ENCODE results near the gene PSMD13.

Gene PSMD13

GRCh38 chr11:204587-205109 lies 32.1 kb upstream of the PSMD13 start:
- DNase-seq: no peak

DNA sequence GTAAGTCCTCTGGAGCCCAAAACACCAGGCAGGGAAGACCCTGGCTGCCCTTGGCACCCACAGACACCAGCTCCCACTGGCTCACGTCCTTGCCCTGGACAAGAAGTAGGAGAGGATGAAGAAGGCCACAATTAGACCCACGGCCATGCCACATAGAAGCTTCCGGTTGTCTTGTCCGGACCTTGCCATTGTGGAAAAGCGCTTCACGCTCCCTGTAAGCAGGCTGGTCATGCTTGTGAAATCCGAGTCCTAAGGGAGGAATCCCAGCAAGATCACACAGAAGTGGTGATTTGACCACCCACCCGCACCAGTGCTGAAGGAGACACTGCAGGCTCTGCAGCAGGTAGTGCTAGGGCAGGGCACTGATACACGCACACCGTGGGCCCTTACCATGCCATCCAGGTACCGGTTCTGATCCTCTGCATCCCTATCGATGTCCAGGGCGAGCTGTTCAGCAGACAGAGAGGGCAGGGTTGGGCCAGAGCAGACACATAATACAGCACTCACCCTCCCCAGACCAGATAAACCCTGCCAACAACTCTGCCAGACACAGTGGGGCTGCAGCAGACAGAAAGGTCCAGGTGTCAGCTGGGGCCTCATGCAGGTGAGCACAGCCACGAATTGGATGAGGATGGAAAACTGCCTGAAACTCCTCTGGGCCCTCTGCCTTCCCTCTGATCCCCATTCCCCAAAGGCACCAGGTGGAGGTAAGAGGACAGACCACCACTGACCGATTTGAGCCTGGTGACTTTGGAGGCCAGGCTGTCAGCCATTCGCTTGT lies 31.4 kb upstream of the PSMD13 start:
- no peak for DNase-seq

- no peak for DNase-seq
Measured at GRCh38 chr11:206002-206384, 30.8 kb upstream of the PSMD13 start.

- DNase-seq: peak; percentile 18
Measured at GRCh38 chr11:206526-207207, 30.1 kb upstream of the PSMD13 start.

DNA sequence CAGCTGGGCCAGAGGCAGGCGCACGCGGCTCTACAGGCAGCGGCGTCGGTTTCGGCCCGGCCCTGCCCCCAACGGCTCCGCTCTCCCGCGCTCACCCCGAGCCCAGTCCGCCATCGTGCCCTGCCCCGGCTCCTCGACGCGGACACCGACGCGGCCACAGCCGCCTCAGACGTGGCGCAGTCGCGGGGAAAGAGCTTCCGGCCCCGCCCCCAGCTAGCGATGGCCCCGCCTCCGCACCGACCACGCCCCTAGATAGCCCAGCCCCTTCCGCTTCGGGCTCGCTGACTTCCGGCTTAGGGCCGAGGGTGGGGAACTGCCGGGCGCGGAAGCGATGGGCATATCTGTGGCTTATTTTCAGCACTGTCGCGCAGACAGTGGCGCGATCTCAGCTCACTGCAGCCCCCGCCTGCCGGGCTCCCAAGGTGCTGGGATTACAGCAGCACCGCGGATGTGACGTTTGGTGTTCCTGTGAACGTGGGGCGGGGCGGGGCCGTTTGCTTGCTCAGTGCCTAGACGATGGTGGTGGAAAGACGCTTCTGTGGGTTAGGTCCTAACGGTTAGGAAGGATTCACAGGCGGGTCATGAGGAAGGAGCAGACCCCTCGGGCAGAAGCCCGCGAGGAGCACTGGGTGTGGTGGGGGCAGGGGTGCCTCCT lies 29.4 kb upstream of the PSMD13 start, which contains the start of the genes BET1L and RIC8A:
TSS of gene BET1L (minus strand) at position 192 of the 655 bp plus-strand sequence. CDS start at position 114, 78 bp downstream.
TSS of gene RIC8A (plus strand) at position 501 of the 655 bp plus-strand sequence. CDS start 1,147 bp downstream, outside the sequence.
- DNase-seq: peak; percentile 99

GRCh38 chr11:207863-208180 lies 29.0 kb upstream of the PSMD13 start:
- DNase-seq: no peak

DNA sequence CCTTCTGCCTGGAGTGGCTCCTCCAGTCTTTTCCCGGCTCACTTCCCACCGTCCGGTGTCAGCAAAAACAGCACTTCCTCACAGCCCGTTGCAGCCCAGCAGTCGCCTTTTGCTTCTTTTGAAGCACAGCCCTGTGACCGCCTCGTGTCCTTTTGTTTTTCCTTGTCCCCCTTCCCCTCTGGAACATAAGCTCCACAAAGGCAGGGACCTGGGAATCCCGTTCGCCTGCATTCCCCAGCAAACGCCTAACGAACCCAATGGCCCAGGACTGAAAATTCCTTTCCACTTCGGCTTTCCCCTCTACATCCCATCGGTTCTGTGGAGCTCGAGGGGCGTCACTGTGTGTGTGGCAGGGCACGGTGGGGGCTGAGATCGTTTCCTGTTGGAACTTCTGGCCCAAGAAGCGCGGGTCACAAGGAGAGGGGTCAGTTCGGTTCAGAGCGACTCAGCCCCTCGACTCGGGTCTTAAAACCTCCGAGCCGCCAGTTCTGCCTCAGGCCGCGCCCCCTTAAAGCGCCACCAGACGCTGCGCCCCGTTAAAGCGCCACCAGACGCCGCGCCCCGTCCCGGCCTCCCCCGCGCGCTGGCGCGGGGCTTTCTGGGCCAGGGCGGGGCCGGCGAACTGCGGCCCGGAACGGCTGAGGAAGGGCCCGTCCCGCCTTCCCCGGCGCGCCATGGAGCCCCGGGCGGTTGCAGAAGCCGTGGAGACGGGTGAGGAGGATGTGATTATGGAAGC lies 28.4 kb upstream of the PSMD13 start:
- peak; percentile 85 for DNase-seq

- DNase-seq: no peak
Measured at GRCh38 chr11:208917-209260, 27.9 kb upstream of the PSMD13 start.

DNA sequence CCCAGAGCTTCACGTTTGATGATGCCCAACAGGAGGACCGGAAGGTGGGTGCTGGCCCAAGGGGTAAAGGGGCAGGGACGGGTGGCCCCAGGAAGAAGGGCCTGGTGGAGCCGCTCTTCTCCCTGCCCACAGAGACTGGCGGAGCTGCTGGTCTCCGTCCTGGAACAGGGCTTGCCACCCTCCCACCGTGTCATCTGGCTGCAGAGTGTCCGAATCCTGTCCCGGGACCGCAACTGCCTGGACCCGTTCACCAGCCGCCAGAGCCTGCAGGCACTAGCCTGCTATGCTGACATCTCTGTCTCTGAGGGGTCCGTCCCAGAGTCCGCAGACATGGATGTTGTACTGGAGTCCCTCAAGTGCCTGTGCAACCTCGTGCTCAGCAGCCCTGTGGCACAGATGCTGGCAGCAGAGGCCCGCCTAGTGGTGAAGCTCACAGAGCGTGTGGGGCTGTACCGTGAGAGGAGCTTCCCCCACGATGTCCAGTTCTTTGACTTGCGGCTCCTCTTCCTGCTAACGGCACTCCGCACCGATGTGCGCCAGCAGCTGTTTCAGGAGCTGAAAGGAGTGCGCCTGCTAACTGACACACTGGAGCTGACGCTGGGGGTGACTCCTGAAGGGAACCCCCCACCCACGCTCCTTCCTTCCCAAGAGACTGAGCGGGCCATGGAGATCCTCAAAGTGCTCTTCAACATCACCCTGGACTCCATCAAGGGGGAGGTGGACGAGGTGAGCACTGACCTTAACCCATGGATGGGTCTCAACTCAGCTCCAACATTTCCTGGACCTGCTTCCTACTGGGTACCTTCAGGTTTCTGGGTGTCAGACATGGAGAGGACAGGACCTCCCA lies 27.3 kb upstream of the PSMD13 start:
- no peak for DNase-seq

- no peak for DNase-seq
Measured at GRCh38 chr11:210122-210802, 26.5 kb upstream of the PSMD13 start.

- DNase-seq: no peak
Measured at GRCh38 chr11:210803-211180, 26.0 kb upstream of the PSMD13 start.

GRCh38 chr11:211295-211694 lies 25.5 kb upstream of the PSMD13 start:
- DNase-seq: no peak

GRCh38 chr11:211741-212140 lies 25.0 kb upstream of the PSMD13 start:
- DNase-seq: no peak

DNA sequence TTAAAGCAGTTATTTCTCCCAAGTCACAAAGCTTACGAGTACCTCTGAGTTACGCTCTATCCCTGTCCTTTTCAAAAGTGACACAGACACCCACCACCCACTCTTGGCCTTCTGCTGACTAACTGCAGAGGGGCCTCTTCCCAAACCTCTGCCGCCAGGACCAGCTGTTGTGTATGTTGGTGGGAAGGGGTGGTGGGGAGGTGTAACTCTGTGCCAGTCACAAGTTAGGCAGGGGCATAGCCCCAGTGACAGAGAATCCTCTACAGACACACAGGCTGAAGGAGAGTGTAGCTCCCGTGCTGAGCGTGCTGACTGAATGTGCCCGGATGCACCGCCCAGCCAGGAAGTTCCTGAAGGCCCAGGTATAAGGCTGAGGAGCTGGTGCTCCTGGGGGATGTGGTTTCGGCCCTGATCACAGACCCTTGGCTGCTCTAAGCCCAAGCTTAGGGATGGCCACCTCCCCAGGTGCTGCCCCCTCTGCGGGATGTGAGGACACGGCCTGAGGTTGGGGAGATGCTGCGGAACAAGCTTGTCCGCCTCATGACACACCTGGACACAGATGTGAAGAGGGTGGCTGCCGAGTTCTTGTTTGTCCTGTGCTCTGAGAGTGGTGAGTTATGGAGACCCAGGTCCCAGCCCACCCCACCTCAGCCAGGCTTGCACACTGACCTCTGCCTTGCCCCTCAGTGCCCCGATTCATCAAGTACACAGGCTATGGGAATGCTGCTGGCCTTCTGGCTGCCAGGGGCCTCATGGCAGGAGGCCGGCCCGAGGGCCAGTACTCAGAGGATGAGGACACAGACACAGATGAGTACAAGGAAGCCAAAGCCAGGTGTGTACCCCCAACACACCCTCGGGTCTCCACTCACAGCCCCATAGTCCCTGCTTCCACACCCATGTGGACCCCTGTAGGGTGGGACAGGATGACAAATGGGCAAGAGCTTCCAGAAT lies 24.4 kb upstream of the PSMD13 start:
- DNase-seq: no peak

GRCh38 chr11:213111-213510 lies 23.7 kb upstream of the PSMD13 start:
- no peak for DNase-seq

GRCh38 chr11:214083-214482 lies 22.7 kb upstream of the PSMD13 start:
- no peak for DNase-seq

DNA sequence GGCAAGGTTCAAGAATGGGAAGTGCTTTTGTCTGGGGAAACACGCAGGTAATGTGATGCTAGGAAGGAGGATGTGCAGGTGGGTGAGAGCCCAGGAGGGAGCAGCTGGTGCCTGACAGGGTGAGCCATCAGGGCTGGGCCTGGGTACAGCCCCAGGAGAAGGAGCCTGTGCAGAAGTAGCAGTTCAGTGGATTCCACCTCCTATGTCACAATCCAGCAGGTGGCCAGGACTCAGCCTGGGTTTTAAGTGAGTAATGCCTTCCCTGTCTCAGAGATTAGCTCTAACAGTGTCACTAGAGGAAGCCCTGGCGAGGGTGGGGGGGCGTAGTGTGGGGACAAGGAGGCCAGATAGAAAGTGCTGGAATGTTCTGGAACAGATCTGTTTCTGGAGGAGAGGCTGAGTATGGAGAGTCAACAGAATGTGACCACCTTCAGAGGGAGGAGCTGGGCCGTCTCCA lies 21.2 kb upstream of the PSMD13 start:
- DNase-seq: no peak

- DNase-seq: no peak
Measured at GRCh38 chr11:216081-216974, 20.4 kb upstream of the PSMD13 start.

DNA sequence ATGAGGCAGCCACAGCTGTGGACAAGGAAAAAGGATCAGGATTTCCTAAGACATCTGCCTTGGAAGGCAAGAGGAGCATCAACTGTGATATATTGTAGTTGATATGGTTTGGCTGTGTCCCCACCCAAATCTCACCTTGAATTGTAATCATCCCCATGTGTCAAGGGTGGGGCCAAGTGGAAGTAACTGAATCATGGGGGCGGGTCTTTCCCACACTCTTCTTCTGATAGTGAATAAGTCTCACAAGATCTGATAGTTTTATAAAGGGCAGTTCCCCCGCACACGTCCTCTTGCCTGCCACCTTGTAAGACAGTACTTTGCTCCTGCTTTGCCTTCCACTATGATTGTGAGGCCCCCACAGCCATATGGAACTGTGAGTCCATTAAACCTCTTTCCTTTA lies 19.1 kb upstream of the PSMD13 start:
- DNase-seq: no peak
